GM19467 (cell line): ENCODE measurements around the gene RAB44.
A peak's percentile ranks its signal among the peaks of the same experiment; 100 is the strongest.

ENCODE experiments used
- ATAC-seq: cut with Tn5 transposase; IDR thresholded peaks from one replicate; pipeline ENCODE4 v1.9.1; 2021; ENCODE audit warnings: mild to moderate bottlenecking, moderate library complexity; ENCODE audit not compliant: unreplicated experiment

The RAB44 gene

DNA sequence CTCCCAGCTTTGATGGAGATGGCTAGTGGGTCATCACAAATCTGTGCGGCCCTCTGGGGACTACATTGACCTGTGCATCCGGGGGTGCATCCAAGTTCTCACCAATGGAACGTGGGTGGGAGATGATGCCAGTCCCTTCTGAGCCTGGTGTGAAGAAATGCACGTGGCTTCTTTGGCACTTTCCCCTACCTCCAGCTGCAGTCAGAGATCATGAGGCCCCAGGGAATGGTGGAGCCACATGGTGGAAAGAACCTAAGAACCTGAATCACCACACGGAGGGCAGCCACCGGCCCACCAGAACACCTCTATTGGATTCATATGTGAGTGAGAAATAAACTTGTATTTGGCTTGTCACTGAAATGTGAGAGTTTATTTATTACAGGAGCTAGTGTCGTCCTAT, 29.0 kb upstream of the RAB44 start:
- no peak for ATAC-seq

DNA sequence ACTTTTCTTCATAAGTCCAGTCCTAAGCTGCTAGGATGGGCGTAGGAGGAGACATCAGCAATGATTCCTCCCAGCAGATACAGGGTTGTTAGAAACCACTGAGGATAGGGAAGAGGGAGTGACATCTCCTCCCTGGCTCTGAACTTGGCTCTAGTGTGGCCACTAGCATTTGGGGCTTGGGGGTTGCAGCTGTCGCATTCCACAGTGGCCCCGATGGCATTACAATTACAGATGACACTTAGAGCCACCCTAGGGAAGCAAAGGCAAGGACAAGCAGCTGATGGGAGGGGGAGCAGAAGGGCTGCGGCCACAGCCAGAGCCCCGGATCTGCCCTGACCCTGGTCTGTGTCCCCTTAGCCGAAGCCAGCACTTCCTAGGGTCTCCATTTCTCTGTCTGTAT, 28.6 kb upstream of the RAB44 start:
- ATAC-seq: no peak

- ATAC-seq: no peak
These were observed 27.4 kb upstream of the RAB44 start for GRCh38 chr6:36670271-36670670.

GRCh38 chr6:36671687-36672375, 25.8 kb upstream of the RAB44 start:
- no peak for ATAC-seq

DNA sequence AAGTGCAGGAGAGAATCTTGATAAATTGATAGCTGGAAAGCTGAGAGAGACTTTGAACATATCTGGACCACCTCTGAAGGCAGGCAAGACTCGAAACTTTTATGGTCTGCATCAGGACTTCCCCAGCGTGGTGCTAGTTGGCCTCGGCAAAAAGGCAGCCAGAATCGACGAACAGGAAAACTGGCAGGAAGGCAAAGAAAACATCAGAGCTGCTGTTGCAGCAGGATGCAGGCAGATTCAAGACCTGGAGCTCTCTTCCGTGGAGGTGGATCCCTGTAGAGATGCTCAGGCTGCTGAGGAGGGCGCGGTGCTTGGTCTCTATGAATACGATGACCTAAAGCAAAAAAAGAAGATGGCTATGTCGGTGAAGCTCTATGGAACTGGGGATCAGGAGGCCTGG, 23.7 kb upstream of the RAB44 start:
- ATAC-seq: no peak

GRCh38 chr6:36674942-36675341, 22.7 kb upstream of the RAB44 start:
- ATAC-seq: no peak

DNA sequence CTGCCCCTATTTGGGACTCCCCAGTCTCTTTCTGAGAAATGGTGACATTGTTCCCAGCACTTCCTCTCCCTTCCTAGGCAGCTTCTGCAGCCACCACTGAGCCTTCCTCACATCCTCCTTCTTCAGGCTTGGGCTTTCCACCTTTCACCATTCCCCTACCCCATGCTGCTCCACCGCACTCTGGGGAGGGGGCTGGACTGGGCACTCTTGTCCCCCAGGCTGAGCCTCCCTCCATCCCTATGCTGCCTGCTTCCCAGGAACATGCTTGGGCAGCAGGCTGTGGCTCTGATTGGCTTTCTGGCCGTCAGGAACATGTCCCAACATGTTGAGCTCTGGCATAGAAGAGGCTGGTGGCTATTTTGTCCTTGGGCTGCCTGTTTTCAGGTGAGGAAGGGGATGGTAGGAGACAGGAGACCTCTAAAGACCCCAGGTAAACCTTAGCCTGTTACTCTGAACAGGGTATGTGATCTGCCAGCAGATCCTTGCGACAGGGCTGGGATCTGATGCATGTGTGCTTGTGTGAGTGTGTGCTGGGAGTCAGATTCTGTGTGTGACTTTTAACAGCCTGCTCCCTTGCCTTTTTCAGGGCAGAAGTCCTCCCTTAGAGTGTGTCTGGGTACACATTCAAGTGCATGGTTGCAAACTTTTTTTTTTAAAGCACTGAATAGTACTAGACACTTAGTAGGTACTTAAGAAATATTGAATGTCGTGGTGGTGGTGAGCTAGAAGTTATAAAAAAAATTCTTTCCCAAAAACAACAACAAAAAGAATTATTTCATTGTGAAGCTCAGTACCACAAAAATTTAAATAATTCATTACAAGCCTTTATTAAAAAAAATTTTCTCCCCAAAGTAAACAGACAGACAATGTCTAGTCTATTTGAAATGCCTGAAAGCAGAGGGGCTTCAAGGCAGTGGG, 21.2 kb upstream of the RAB44 start:
- ATAC-seq: no peak

- no peak for ATAC-seq
These were observed 20.4 kb upstream of the RAB44 start for GRCh38 chr6:36677059-36677749.

GRCh38 chr6:36677753-36678487, 19.7 kb upstream of the RAB44 start:
- ATAC-seq: no peak

GRCh38 chr6:36678488-36679042, 19.1 kb upstream of the RAB44 start, which contains the start of gene CDKN1A:
TSS of gene CDKN1A (plus strand) at chr6:36678714. CDS start at chr6:36684102, 5,388 bp downstream.
- ATAC-seq: peak; percentile 40

DNA sequence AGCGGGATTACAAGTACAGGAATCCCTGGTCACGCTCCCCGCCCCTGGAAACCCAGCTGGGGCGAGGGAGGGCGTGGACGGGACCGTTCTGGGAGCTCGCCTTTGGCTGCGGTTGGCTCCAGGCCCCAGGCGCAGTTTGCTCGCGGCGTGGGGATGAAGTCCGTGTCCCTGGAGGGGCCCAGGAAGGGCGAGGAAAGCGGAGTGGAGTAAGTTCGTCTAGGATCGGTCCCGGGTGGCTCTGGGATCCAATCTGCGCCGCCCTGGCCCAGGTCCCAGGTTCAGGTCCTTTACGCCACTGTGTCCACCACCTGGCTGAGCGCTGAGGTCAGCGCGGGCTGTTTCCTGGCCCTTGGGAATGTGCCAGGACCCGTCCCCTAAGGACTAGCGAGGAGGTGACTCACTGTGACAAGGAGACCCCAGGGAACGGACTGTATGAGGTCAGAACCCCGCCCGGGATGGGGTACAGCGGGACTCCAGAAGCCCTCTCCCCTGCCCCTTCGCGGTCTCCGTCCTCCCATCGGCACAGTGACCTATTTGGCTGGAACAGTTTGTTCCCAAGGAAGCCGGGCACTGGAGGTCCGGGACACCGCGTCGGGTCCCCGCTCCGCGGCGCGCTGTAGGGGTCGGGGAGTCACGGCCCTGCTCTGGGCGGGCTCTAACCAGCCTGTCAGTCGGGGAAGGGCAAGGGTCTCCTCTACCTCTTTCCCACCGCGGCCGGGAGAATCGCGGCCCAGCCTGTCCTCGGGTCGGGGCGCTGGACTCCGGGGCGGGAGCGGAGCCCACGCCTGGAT, 18.4 kb upstream of the RAB44 start:
- no peak for ATAC-seq

DNA sequence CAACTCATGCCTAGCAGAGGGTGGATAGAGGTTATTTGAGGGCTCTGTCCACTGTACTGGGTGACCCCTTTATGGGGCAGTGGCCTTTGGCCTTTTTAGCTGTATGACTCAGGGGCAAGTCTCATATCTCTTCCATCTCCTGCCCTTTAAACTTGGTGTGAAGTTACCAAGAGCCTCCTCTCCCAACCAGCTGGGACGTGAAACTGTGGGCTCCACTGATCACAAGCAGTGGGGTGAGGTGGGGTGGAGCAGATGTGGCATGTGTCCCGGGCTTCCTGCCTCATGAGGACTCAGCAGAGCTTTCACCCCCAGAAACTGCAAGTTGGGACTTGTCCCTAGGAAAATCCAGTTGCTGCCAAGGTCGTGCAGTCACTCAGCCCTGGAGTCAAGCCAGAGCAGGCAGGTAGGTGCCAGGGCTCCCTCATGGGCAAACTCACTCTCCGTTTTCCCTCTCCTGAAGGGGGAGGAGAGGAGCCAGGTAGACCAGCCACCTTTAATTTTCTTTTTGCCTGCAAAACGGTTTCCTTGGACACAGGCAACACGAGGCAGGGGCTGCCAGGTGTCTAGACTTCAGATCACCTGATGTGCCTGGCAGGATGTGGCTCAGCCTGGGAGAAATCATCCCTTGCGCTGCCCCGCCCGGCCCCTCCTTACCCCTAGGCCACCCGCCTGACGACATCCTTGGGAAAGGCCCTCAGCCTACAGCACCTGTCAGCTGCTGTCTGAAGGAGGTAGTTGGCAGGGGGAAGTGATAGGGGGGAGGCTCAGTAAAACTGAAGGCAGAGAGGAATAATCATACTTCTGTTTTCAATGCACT, 15.1 kb upstream of the RAB44 start:
- no peak for ATAC-seq

GRCh38 chr6:36683145-36683655, 14.4 kb upstream of the RAB44 start:
- ATAC-seq: no peak

GRCh38 chr6:36683656-36684446, 13.8 kb upstream of the RAB44 start:
- ATAC-seq: no peak

DNA sequence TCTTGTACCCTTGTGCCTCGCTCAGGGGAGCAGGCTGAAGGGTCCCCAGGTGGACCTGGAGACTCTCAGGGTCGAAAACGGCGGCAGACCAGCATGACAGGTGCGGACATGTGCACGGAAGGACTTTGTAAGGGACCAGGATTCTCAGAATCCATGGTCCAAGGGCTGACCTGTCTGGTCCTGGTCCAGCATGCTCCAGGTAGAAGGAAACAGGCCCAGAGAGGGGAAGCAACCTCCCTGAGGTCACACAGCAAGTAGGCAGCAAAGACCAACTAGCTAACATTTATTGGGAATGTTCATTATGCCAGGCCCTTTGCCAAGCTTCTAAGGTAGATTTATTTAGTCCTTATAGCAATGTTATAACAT, 13.2 kb upstream of the RAB44 start:
- no peak for ATAC-seq

DNA sequence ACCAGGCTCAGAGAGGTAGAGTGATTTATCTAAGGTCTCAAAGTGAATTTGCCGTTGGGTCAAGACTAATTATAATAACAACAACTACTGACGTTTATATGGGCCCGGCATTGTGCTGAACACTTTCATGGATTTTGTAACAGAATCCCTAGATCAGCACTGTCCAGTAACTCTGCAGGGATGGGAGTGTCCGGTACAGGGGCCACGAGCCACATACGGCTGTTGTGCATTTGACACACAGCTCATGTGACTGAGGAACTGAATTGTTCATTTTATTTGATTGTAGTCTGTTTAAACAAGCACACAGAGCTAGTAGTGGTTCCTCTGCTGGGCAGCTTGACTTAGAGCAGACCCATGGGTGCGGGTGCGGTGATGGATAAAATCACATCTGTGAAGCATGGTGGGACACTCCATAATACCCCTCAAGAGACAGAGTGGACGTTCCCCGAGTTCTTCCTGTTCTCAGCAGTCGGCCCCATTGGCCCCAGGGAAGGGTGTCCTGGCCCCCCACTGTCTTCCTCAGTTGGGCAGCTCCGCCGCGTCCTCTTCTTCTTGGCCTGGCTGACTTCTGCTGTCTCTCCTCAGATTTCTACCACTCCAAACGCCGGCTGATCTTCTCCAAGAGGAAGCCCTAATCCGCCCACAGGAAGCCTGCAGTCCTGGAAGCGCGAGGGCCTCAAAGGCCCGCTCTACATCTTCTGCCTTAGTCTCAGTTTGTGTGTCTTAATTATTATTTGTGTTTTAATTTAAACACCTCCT, 12.3 kb upstream of the RAB44 start:
- no peak for ATAC-seq
